H1 (cell line): ENCODE results near the gene PLXNA4. TPM values are rescaled to one million over a fixed set of nuclear protein-coding genes. Genes with fewer than 3 reads are reported as not detected.

Experiments
- CTCF ChIA-PET: fragments of 300-600 bp; sonication (Branson Sonifier 250); formaldehyde crosslinking; loops from one replicate; lab custom pipeline; 2021; ENCODE audit not compliant: partially characterized antibody; lab: Charles Lee
- POLR2A ChIA-PET: fragments of 300-600 bp; sonication (Branson Sonifier 250); formaldehyde crosslinking; loops from one replicate; lab custom pipeline; 2021; ENCODE audit warnings: inconsistent platforms; ENCODE audit not compliant: partially characterized antibody; lab: Charles Lee
- DNase-seq, 2 experiments: peaks; one replicate each; pipeline versions ENCODE4 v3.0.0 to v3.0.0-alpha.2; 2010 to 2022; ENCODE audit warnings: low spot score in 2 of 2, low read depth in 1 of 2, mixed read lengths in 1 of 2
- FAIRE-seq: peaks from 2 replicates; lab custom pipeline; 2011; peaks lifted over from hg19 to GRCh38; lab: Jason Lieb, UNC
- H2AFZ ChIP-seq: 2 replicates; pipeline ENCODE4 v1.8.1; 2012; ENCODE audit warnings: low read length, inconsistent platforms
- H2AK5ac ChIP-seq: 2 replicates; pipeline ENCODE4 v1.6.1; 2013; ENCODE audit warnings: low read depth, low read length
- H2BK120ac ChIP-seq: replicated peaks from 2 replicates; pipeline ENCODE3; 2013; ENCODE audit warnings: low read depth, low read length, inconsistent platforms
- H2BK12ac ChIP-seq: 2 replicates; pipeline ENCODE4 v1.6.1; 2013; ENCODE audit warnings: low read depth, low read length
- H2BK15ac ChIP-seq: 2 replicates; pipeline ENCODE4 v1.6.1; 2013; ENCODE audit warnings: low read length
- H2BK20ac ChIP-seq: 2 replicates; pipeline ENCODE4 v1.6.1; 2013; ENCODE audit warnings: low read length
- H2BK5ac ChIP-seq: 2 replicates; pipeline ENCODE4 v1.6.1; 2013; ENCODE audit warnings: low read depth, low read length
- H3K14ac ChIP-seq: 2 replicates; pipeline ENCODE4 v1.6.1; 2013; ENCODE audit warnings: inconsistent platforms; ENCODE audit not compliant: insufficient read length
- H3K18ac ChIP-seq: 2 replicates; pipeline ENCODE4 v1.6.1; 2013; ENCODE audit warnings: low read length; ENCODE audit errors: extremely low read depth
- H3K23ac ChIP-seq: 2 replicates; pipeline ENCODE4 v1.6.1; 2013; ENCODE audit warnings: inconsistent platforms; ENCODE audit not compliant: insufficient read length
- H3K23me2 ChIP-seq: 2 replicates; pipeline ENCODE4 v1.6.1; 2013; ENCODE audit warnings: low read depth, low read length
- H3K27ac ChIP-seq: 2 replicates; pipeline ENCODE4 v1.6.1; 2011; ENCODE audit warnings: low read depth, low read length, inconsistent platforms
- H3K27me3 ChIP-seq, 4 experiments: replicated peaks in 1 of 4; 1 replicate in 1 of 4; 2 replicates in 3 of 4; pipeline versions ENCODE4 v1.6.1 to v1.8.1; 2011 to 2013; ENCODE audit warnings: low read length in 3 of 4, mild to moderate bottlenecking in 3 of 4, inconsistent platforms in 2 of 4, mixed read lengths in 2 of 4, moderate library complexity in 1 of 4; ENCODE audit not compliant: control insufficient read depth in 3 of 4, insufficient read depth in 3 of 4; ENCODE audit errors: extremely low read depth in 1 of 4
- H3K36me3 ChIP-seq, 4 experiments: 2 replicates each; pipeline versions ENCODE4 v1.6.1 to v1.8.1; 2011 to 2013; ENCODE audit warnings: mild to moderate bottlenecking in 4 of 4, low read length in 3 of 4, moderate library complexity in 2 of 4, control low read depth in 1 of 4, inconsistent platforms in 1 of 4; ENCODE audit not compliant: insufficient read depth in 4 of 4, control insufficient read depth in 2 of 4
- H3K4ac ChIP-seq: replicated peaks from 2 replicates; pipeline ENCODE3; 2013; ENCODE audit warnings: low read length, low read depth, mixed read lengths, inconsistent platforms; ENCODE audit not compliant: insufficient read length
- H3K4me1 ChIP-seq, 4 experiments: replicated peaks in 1 of 4; 1 replicate in 1 of 4; 2 replicates in 3 of 4; pipeline versions ENCODE4 v1.6.1 to v1.8.1; 2011 to 2013; ENCODE audit warnings: low read length in 3 of 4, inconsistent platforms in 2 of 4, mixed read lengths in 1 of 4; ENCODE audit not compliant: insufficient read depth in 4 of 4, control insufficient read depth in 3 of 4
- H3K4me2 ChIP-seq, 2 experiments: 2 replicates each; pipeline versions ENCODE4 v1.6.1 to v1.8.1; 2011 to 2013; ENCODE audit warnings: low read depth in 2 of 2, low read length in 2 of 2, control low read depth in 1 of 2, inconsistent platforms in 1 of 2, mild to moderate bottlenecking in 1 of 2; ENCODE audit not compliant: insufficient read depth in 1 of 2
- H3K4me3 ChIP-seq, 4 experiments: fragments of 200-600, 300-600 bp in 1 of 4; sonication (generic), shearing (Covaris generic), sonication (Bioruptor Twin) in 1 of 4; 2 replicates each; pipeline versions ENCODE4 v1.5.1 to v1.8.1; 2011 to 2016; ENCODE audit warnings: low read length in 4 of 4, low read depth in 3 of 4, control low read depth in 2 of 4, inconsistent platforms in 2 of 4, mild to moderate bottlenecking in 2 of 4, mixed read lengths in 1 of 4, moderate library complexity in 1 of 4; ENCODE audit not compliant: insufficient read depth in 2 of 4; ENCODE audit errors: extremely low read depth in 1 of 4
- H3K56ac ChIP-seq: replicated peaks from 2 replicates; pipeline ENCODE3; 2013; ENCODE audit warnings: low read depth, mild to moderate bottlenecking, mixed read lengths, low read length, inconsistent platforms; ENCODE audit not compliant: insufficient read length
- H3K79me1 ChIP-seq: 2 replicates; pipeline ENCODE4 v1.6.1; 2013; ENCODE audit warnings: low read depth, low read length, control low read depth
- H3K79me2 ChIP-seq, 2 experiments: 2 replicates each; pipeline versions ENCODE4 v1.6.1 to v1.8.1; 2012 to 2013; ENCODE audit warnings: low read length in 2 of 2, mild to moderate bottlenecking in 2 of 2, inconsistent platforms in 1 of 2; ENCODE audit not compliant: insufficient read depth in 2 of 2, control insufficient read depth in 1 of 2
- H3K9ac ChIP-seq, 4 experiments: replicated peaks in 1 of 4; 1 replicate in 1 of 4; 2 replicates in 3 of 4; pipeline versions ENCODE4 v1.6.1 to v1.8.1; 2011 to 2013; ENCODE audit warnings: low read depth in 3 of 4, low read length in 3 of 4, control low read depth in 2 of 4, mild to moderate bottlenecking in 2 of 4, moderate library complexity in 2 of 4, inconsistent platforms in 1 of 4; ENCODE audit errors: extremely low read depth in 1 of 4
- H3K9me3 ChIP-seq, 2 experiments: 2 replicates each; pipeline versions ENCODE4 v1.6.1 to v1.8.1; 2012 to 2013; ENCODE audit warnings: mild to moderate bottlenecking in 2 of 2, moderate library complexity in 2 of 2, control low read depth in 1 of 2, inconsistent platforms in 1 of 2, low read depth in 1 of 2, low read length in 1 of 2, mixed read lengths in 1 of 2; ENCODE audit not compliant: insufficient read depth in 2 of 2
- H4K20me1 ChIP-seq, 2 experiments: replicated peaks in 1 of 2; 2 replicates each; pipeline versions ENCODE3 to v1.8.1; 2011 to 2013; ENCODE audit warnings: inconsistent platforms in 2 of 2, low read length in 2 of 2, mild to moderate bottlenecking in 1 of 2; ENCODE audit not compliant: insufficient read depth in 2 of 2, control insufficient read depth in 1 of 2
- H4K5ac ChIP-seq: 2 replicates; pipeline ENCODE4 v1.6.1; 2013; ENCODE audit warnings: low read length, low read depth, mixed read lengths, inconsistent platforms; ENCODE audit not compliant: insufficient read length
- H4K8ac ChIP-seq: 2 replicates; pipeline ENCODE4 v1.8.0; 2013; ENCODE audit warnings: mild to moderate bottlenecking, moderate library complexity, low read length, inconsistent platforms; ENCODE audit not compliant: insufficient read depth; ENCODE audit errors: extremely low read depth
- H4K91ac ChIP-seq: replicated peaks from 2 replicates; pipeline ENCODE3; 2013; ENCODE audit warnings: low read length, mixed read lengths, inconsistent platforms; ENCODE audit not compliant: insufficient read length
- BACH1 ChIP-seq: IDR thresholded peaks from 2 replicates; pipeline ENCODE4 v1.6.1; 2012; ENCODE audit warnings: low read length, improper control_type of control experiment
- CTCF ChIP-seq, 3 experiments: IDR thresholded peaks; 1 replicate in 2 of 3; 2 replicates in 1 of 3; pipeline versions ENCODE4 v1.5.1 to v1.6.1; 2011; ENCODE audit warnings: low read length in 3 of 3, mild to moderate bottlenecking in 3 of 3, inconsistent platforms in 2 of 3, low read depth in 1 of 3, moderate library complexity in 1 of 3; ENCODE audit not compliant: insufficient read depth in 1 of 3; ENCODE audit errors: control extremely low read depth in 1 of 3
- JUND ChIP-seq: IDR thresholded peaks from 2 replicates; pipeline ENCODE4 v1.6.1; 2011; ENCODE audit warnings: mild to moderate bottlenecking, improper control_type of control experiment, low read length
- SIX5 ChIP-seq: IDR thresholded peaks from 2 replicates; pipeline ENCODE4 v1.6.1; 2011; ENCODE audit warnings: mild to moderate bottlenecking, low read depth, low read length
- SP2 ChIP-seq: IDR thresholded peaks from 2 replicates; pipeline ENCODE4 v1.6.1; 2012; ENCODE audit warnings: mild to moderate bottlenecking, low read length, inconsistent platforms
- SP4 ChIP-seq: IDR thresholded peaks from 2 replicates; pipeline ENCODE4 v1.6.1; 2012; ENCODE audit warnings: low read length, inconsistent platforms
- TAF1 ChIP-seq: IDR thresholded peaks from 2 replicates; pipeline ENCODE4 v1.6.1; 2011; ENCODE audit warnings: mild to moderate bottlenecking, low read depth, low read length
- TCF12 ChIP-seq: IDR thresholded peaks from 2 replicates; pipeline ENCODE4 v1.6.1; 2011; ENCODE audit warnings: low read depth, mild to moderate bottlenecking, low read length
- WGBS, 2 experiments: shearing (Covaris generic) in 1 of 2; methylation state at CpG; one replicate each; pipeline versions ENCODE4 v1.1.6 to v1.1.7; 2013 to 2015; ENCODE audit warnings: low lambda C conversion rate in 2 of 2, mixed read lengths in 2 of 2, inconsistent platforms in 1 of 2, low coverage in 1 of 2, missing lambda C conversion rate in 1 of 2; ENCODE audit not compliant: insufficient replicate concordance in 2 of 2, insufficient coverage in 1 of 2, insufficient read length in 1 of 2; ENCODE audit errors: extremely low coverage in 1 of 2, missing lambda C conversion rate in 1 of 2; 5-methylcytosine and 5-hydroxymethylcytosine counted together
- polyA plus RNA-seq, 7 experiments: library from polyadenylated mRNA; depleted of rRNA in 3 of 7; stranded (reverse) in 5 of 7; unstranded in 2 of 7; fragments of >200 nt in 5 of 7; fragments of 200-250 nt in 2 of 7; gene quantifications; 1 replicate in 5 of 7; 2 replicates in 1 of 7; 4 replicates in 1 of 7; pipeline versions ENCODE4 v1.2.1 to v1.2.3, GENCODE V29; 2011 to 2013; ENCODE audit warnings: missing spikeins in 2 of 7, mixed read lengths in 2 of 7
- total RNA-seq: library from RNA; stranded (reverse); fragmentation: NEBNext Ultra II Directional; extraction: Animal tissue kit (Norgen Biotek cat#: 25700); gene quantifications from 2 replicates; pipeline ENCODE4 v1.2.1, GENCODE V29; 2021

The PLXNA4 gene
- total and polyA plus RNA-seq, 2 of the 8 experiments (the other 6 are each of a cell fraction or from before 2014, with no cell fraction given) = 0.76 to 0.79 TPM

GRCh38 chr7:132428247-132428919 lies 147.9 kb downstream of the PLXNA4 start:
- H2BK15ac ChIP-seq = no peak overlapping the region
- no peaks in the 10 kb centered on the region for H3K9me3 ChIP-seq
- CTCF ChIA-PET = interaction anchor here (0.8 to 1.8 kb wide), 7 partner anchors 10 to 72 kb away, joined by 3 to 6 read pairs (median 3); no protein-coding TSS in a partner anchor
- no peak overlapping the region for H3K56ac ChIP-seq
- H3K4me2 ChIP-seq = no peak overlapping the region
- no peak overlapping the region for H2BK5ac ChIP-seq
- no peak overlapping the region for H3K27ac ChIP-seq
- DNase-seq (no peak), FAIRE-seq (no peak)
- no peaks in the 10 kb centered on the region for H3K79me2 ChIP-seq
- no peak overlapping the region for H3K4me3 ChIP-seq
- POLR2A ChIA-PET = no interaction called here
- no peak overlapping the region for H2BK120ac ChIP-seq
- no peak overlapping the region for H2AK5ac ChIP-seq
- no peak overlapping the region for H3K14ac ChIP-seq
- 81% methylated on average over 12 of the region's 12 CpGs; no CpG with 5 or more reads in 1 of the 2 experiments for WGBS, 2 experiments
- H3K27me3 ChIP-seq = 0 out of 7 replicates have a peak, but pooled peaks cover 0 to 4% (median 0%) of the 10 kb centered on the region in 4 experiments
- H4K91ac ChIP-seq = no peak overlapping the region
- no peak overlapping the region for H3K4ac ChIP-seq
- no peak overlapping the region for H4K5ac ChIP-seq
- no peak overlapping the region for H2BK12ac ChIP-seq
- H3K18ac ChIP-seq = no peak overlapping the region
- no peak overlapping the region for H2AFZ ChIP-seq
- H3K79me1 ChIP-seq = no peaks in the 10 kb centered on the region
- H3K9ac ChIP-seq = no peak overlapping the region
- no peak overlapping the region for H3K23ac ChIP-seq
- H4K8ac ChIP-seq = no peak overlapping the region
- no peak overlapping the region for H2BK20ac ChIP-seq
- no peaks in the 10 kb centered on the region for H3K36me3 ChIP-seq
- H3K4me1 ChIP-seq = peaks cover 2 to 7% (median 3%) of the 10 kb centered on the region in 4 experiments; a peak in 6 of 7 replicates
- H3K23me2 ChIP-seq = no peaks in the 10 kb centered on the region
- no peaks in the 10 kb centered on the region for H4K20me1 ChIP-seq
- no peak for TF ChIP-seq JUND
- no peak for TF ChIP-seq SP4
- TF ChIP-seq TAF1 = no peak
- no peak for TF ChIP-seq SP2
- TF ChIP-seq TCF12 = no peak
- no peak for TF ChIP-seq CTCF (IDR thresholded peaks at IDR 0.05; ENCODE audit: control extremely low read depth in 1 of 3, insufficient read depth in 1 of 3, low read depth in 1 of 3, low read length in 3 of 3)
- TF ChIP-seq BACH1 = no peak
- no peak for TF ChIP-seq SIX5
